GM18861 (cell line): Measurements from ENCODE around the gene RPS6KB2.
"Not testable (repeated sequence)": the region's sequence is repeated elsewhere in the genome, so short reads cannot be mapped to it uniquely, and the experiment has no call there.

Experiments used
- ATAC-seq: cut with Tn5 transposase; IDR thresholded peaks from one replicate; pipeline ENCODE4 v1.9.1; 2021; ENCODE audit not compliant: unreplicated experiment

Gene RPS6KB2

GRCh38 chr11:67397536-67397935, 30.8 kb upstream of the RPS6KB2 start:
- ATAC-seq = no peak

GRCh38 chr11:67397986-67398660, 30.2 kb upstream of the RPS6KB2 start:
- ATAC-seq = no peak

- no peak for ATAC-seq
Observed at GRCh38 chr11:67398661-67399563, 29.4 kb upstream of the RPS6KB2 start.

DNA sequence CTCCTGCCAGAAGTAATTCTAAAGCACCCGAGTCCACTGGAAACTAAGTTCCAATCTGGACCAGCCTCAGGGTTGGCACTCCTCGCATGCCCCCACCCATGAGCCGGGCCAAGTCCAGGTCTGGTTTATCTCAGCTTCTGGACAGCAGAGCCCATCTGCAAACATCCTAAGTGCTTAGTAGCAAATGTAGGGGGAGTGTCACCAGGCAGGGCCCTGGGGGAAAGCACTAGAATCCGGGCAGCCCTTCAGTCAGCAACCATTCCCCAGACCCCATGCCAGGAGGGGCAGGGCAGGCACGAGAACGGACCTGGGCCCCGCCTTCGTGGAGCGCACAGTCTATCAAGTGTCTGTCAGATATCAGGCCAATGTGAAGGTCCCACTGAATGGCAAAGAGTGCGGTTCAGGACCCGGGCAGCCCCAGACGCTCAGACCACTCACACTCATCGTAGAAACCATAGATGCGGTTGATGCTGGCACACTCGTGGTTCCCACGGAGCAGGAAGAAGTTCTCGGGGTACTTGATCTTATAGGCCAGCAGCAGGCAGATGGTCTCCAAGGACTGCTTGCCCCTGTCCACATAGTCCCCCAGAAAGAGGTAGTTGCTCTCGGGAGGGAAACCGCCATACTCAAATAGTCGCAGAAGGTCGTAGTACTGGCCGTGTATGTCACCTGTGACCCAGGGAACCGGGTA, 27.9 kb upstream of the RPS6KB2 start:
- ATAC-seq = no peak

GRCh38 chr11:67400942-67401494, 27.3 kb upstream of the RPS6KB2 start:
- ATAC-seq = peak; percentile 6

GRCh38 chr11:67401495-67402191, 26.7 kb upstream of the RPS6KB2 start, which contains the start of gene PPP1CA:
Gene PPP1CA, minus strand, starts transcription at chr11:67401858. Its CDS starts 76 bp downstream, at chr11:67401782.
- peak; percentile 46 for ATAC-seq

GRCh38 chr11:67402192-67402839, 26.0 kb upstream of the RPS6KB2 start:
- not testable (repeated sequence) for ATAC-seq

DNA sequence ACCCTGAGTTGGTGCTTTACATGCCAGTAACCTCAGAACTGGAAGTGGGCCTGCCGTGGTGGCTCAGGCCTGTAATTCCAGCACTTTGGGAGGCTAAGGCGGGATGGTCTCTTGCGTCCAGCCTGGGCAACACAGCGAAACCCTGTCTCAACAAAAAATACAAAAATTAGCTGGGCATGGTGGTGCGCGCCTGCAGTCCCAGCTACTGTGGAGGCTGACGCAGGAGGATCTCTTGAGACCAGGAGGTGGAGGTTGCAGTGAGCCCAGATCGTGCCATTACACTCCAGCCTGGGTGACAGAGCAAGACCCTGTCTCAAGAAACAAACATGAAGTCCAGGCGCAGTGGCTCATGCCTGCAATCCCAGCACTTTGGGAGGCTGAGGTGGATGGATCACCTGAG, 25.2 kb upstream of the RPS6KB2 start:
- not testable (repeated sequence) for ATAC-seq

- ATAC-seq = no peak
Observed at GRCh38 chr11:67404515-67405195, 23.6 kb upstream of the RPS6KB2 start.

DNA sequence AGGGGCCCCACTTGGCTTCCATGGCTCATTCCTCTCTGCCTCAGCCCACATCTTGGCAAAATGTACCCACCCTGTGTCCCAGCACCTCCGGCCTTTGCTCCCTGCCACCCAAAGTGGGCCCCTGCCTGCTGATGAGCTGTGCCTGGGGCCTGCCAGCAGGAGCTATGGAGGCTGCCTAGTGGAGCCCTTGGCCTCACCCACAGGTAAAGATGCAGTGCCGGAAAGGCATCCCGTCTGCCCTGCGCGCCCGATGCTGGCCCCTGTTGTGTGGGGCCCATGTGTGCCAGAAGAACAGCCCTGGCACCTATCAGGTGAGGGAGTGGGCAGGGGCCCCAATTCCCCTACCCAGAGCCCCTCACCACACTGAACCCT, 23.1 kb upstream of the RPS6KB2 start:
- no peak for ATAC-seq

DNA sequence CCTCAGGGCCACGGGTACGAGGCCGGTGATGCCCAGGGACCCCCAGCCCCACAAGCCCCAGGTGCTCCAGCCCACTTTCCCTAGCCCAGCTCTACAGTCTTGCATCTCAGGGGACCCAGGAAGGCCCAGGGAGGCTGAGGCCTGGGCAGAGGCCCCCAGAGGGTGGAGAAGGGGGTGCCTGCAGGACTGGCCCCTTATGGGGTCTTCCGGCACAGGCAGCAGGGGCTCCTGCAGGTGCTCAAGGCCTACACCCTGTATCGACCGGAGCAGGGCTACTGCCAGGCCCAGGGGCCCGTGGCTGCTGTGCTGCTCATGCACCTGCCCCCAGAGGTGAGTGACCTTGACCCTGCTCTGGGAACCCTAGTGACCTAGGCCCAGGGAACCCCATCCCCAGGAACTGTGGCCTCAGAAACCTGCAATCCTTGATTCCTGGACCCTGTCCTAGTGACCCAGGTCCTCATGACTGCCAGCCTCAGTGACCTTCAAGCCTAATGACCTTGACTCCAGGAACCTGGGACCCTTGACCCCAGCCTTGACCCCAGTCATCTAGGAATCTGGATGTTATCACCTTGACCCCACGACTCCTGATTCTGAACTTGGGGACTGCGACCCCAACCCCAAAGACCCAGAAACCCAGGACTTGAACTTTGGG, 22.5 kb upstream of the RPS6KB2 start:
- ATAC-seq = no peak

GRCh38 chr11:67406420-67406968, 21.8 kb upstream of the RPS6KB2 start:
- no peak for ATAC-seq

DNA sequence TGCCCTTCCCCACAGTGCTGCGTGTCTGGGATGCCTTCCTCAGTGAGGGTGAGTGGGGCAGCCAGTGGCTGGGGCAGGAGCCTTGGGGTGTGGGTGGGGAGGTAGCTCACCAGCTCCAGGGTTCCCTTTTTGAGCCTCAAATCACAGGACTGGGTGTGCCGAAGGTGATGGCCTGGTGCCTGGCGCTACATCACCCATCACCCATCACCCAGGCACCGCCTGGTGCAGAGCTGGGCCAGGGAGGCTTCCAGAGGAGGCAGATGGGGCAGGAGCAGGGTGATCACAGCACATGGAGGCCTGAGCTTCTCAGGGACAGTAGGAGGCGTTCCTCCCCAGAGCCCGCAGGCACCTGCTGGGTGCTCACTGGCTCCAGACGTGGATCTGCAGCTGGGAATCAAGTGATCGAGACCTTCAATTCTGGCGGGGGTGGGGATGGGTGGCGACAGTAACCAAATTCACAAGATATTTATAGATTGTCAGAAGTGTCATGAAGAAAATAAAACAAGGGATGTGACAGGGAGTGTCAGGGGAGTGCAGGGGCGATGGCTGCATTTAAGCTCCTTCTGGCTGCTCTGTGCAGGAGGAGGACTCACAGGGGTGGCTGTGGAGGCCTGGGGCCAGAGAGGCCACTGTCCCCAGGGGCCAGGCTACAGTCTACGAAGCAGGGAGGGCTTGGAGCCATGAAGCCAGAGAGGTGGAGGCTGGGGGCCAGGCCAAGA, 21.2 kb upstream of the RPS6KB2 start:
- ATAC-seq = no peak

GRCh38 chr11:67407688-67408163, 20.6 kb upstream of the RPS6KB2 start:
- ATAC-seq = no peak

- ATAC-seq = no peak
Observed at GRCh38 chr11:67408437-67409200, 19.7 kb upstream of the RPS6KB2 start.

DNA sequence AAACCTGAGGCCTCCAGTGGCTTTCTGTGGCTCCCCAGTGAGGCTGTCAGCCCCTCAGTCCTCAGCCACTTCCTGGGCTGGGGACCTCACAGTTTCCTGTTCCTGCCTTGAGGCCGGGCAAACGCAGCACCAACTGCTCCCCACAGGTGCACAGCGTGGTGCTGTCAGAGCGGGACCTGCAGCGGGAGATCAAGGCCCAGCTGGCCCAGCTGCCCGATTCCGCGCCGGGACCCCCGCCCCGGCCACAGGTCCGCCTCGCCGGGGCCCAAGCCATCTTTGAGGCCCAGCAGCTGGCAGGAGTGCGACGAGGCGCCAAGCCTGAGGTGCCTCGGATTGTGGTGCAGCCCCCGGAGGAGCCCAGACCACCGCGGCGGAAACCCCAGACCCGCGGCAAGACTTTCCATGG, 19.0 kb upstream of the RPS6KB2 start:
- no peak for ATAC-seq

GRCh38 chr11:67409781-67410368, 18.4 kb upstream of the RPS6KB2 start:
- ATAC-seq = no peak
